DND-41 (cell line): Measurements from ENCODE around the gene ANKRD29.

Experiments used
- ATAC-seq: fragments of 200-7000 bp; cut with Tn5 transposase; 3 replicates; pipeline ENCODE4 v1.9.1; 2021; ENCODE audit warnings: low read depth; ENCODE audit not compliant: insufficient read depth
- DNase-seq: peaks from one replicate; pipeline ENCODE4 v3.0.0-alpha.2; 2020
- H2AFZ ChIP-seq: 2 replicates; pipeline ENCODE4 v1.6.0; 2012; ENCODE audit warnings: low read depth, low read length
- H3K27ac ChIP-seq: 2 replicates; pipeline ENCODE4 v1.5.1; 2012; ENCODE audit warnings: low read length, inconsistent platforms
- H3K27me3 ChIP-seq: fragments of 200-600 bp; sonication (generic); 2 replicates; pipeline ENCODE4 v1.6.0; 2012; ENCODE audit warnings: low read length, mild to moderate bottlenecking, inconsistent platforms; ENCODE audit not compliant: insufficient read depth, poor library complexity
- H3K36me3 ChIP-seq: 2 replicates; pipeline ENCODE4 v1.5.1; 2012; ENCODE audit warnings: low read length, inconsistent platforms; ENCODE audit not compliant: insufficient read depth
- H3K4me1 ChIP-seq: 2 replicates; pipeline ENCODE4 v1.5.1; 2012; ENCODE audit warnings: mild to moderate bottlenecking, low read length; ENCODE audit not compliant: insufficient read depth
- H3K4me2 ChIP-seq: 2 replicates; pipeline ENCODE4 v1.6.0; 2012; ENCODE audit warnings: mild to moderate bottlenecking, moderate library complexity, low read length, inconsistent platforms; ENCODE audit not compliant: insufficient read depth
- H3K4me3 ChIP-seq, 2 experiments: fragments of 200-600 bp in 1 of 2; shearing (Covaris generic) in 1 of 2; 2 replicates each; pipeline ENCODE4 v1.5.1; 2012 to 2016; ENCODE audit warnings: inconsistent platforms in 2 of 2, low read length in 2 of 2, mild to moderate bottlenecking in 2 of 2, low read depth in 1 of 2, moderate library complexity in 1 of 2
- H3K79me2 ChIP-seq: 2 replicates; pipeline ENCODE4 v1.6.0; 2012; ENCODE audit warnings: low read length, inconsistent platforms; ENCODE audit not compliant: insufficient read depth
- H3K9ac ChIP-seq: 2 replicates; pipeline ENCODE4 v1.6.0; 2012; ENCODE audit warnings: low read depth, mild to moderate bottlenecking, inconsistent platforms, low read length, moderate library complexity
- H3K9me3 ChIP-seq: 2 replicates; pipeline ENCODE4 v1.5.1; 2012; ENCODE audit warnings: low read length, moderate library complexity, mild to moderate bottlenecking, inconsistent platforms; ENCODE audit not compliant: insufficient read depth, severe bottlenecking
- H4K20me1 ChIP-seq: 2 replicates; pipeline ENCODE4 v1.6.0; 2012; ENCODE audit warnings: low read length; ENCODE audit not compliant: insufficient read depth
- CTCF ChIP-seq: IDR thresholded peaks from 2 replicates; pipeline ENCODE4 v1.5.1; 2012; ENCODE audit warnings: borderline replicate concordance, low read length, moderate library complexity, mild to moderate bottlenecking; ENCODE audit not compliant: poor library complexity, severe bottlenecking; ENCODE audit errors: extremely low read depth
- EZH2 ChIP-seq: IDR thresholded peaks from 3 replicates; pipeline ENCODE4 v1.6.1; 2012; ENCODE audit warnings: borderline replicate concordance, low read depth, mild to moderate bottlenecking, moderate library complexity, low read length, inconsistent platforms; ENCODE audit not compliant: severe bottlenecking

ANKRD29 gene

GRCh38 chr18:23632615-23633014 is 30.1 kb downstream of the ANKRD29 start:
- no peaks in the 10 kb centered on the region for H4K20me1 ChIP-seq
- no peak for ATAC-seq
- H3K27ac ChIP-seq, result no peak overlapping the region
- no peaks in the 10 kb centered on the region for H3K4me1 ChIP-seq
- H2AFZ ChIP-seq, result no peak overlapping the region
- H3K9me3 ChIP-seq, result no peaks in the 10 kb centered on the region
- no peaks in the 10 kb centered on the region for H3K79me2 ChIP-seq
- H3K4me2 ChIP-seq, result no peak overlapping the region
- TF ChIP-seq CTCF, result no peak
- TF ChIP-seq EZH2, result no peak
- no peak for DNase-seq
- no peaks in the 10 kb centered on the region for H3K36me3 ChIP-seq
- no peak overlapping the region for H3K4me3 ChIP-seq
- no peaks in the 10 kb centered on the region for H3K27me3 ChIP-seq
- no peak overlapping the region for H3K9ac ChIP-seq

GRCh38 chr18:23631746-23632145 is 31.0 kb downstream of the ANKRD29 start:
- H3K27me3 ChIP-seq, result no peaks in the 10 kb centered on the region
- no peak overlapping the region for H2AFZ ChIP-seq
- no peaks in the 10 kb centered on the region for H3K4me1 ChIP-seq
- H4K20me1 ChIP-seq, result no peaks in the 10 kb centered on the region
- H3K4me3 ChIP-seq, result no peak overlapping the region
- H3K4me2 ChIP-seq, result no peak overlapping the region
- no peak overlapping the region for H3K9ac ChIP-seq
- H3K36me3 ChIP-seq, result no peaks in the 10 kb centered on the region
- ATAC-seq (no peak), DNase-seq (no peak)
- H3K9me3 ChIP-seq, result no peaks in the 10 kb centered on the region
- TF ChIP-seq CTCF, result no peak
- TF ChIP-seq EZH2, result no peak
- no peaks in the 10 kb centered on the region for H3K79me2 ChIP-seq
- H3K27ac ChIP-seq, result no peak overlapping the region

- Histone ChIP-seq H3K4me2 (no peak overlapping the region), H3K27me3 (no peaks in the 10 kb centered on the region), H3K79me2 (no peaks in the 10 kb centered on the region), H3K4me3 (no peak overlapping the region), H2AFZ (no peak overlapping the region), H3K9ac (no peak overlapping the region), H3K36me3 (no peaks in the 10 kb centered on the region), H3K9me3 (no peaks in the 10 kb centered on the region), H3K27ac (no peak overlapping the region), H4K20me1 (no peaks in the 10 kb centered on the region), H3K4me1 (no peaks in the 10 kb centered on the region)
- DNase-seq (no peak), ATAC-seq (no peak)
- TF ChIP-seq CTCF (no peak), EZH2 (no peak)
Observed at GRCh38 chr18:23631312-23631711, 31.4 kb downstream of the ANKRD29 start.

GRCh38 chr18:23629444-23629946 is 33.2 kb downstream of the ANKRD29 start:
- H4K20me1 ChIP-seq, result no peaks in the 10 kb centered on the region
- TF ChIP-seq CTCF, result no peak
- TF ChIP-seq EZH2, result no peak
- no peak overlapping the region for H3K4me3 ChIP-seq
- H3K27ac ChIP-seq, result no peak overlapping the region
- no peaks in the 10 kb centered on the region for H3K9me3 ChIP-seq
- DNase-seq (no peak), ATAC-seq (no peak)
- no peak overlapping the region for H3K9ac ChIP-seq
- no peaks in the 10 kb centered on the region for H3K79me2 ChIP-seq
- H2AFZ ChIP-seq, result no peak overlapping the region
- H3K4me2 ChIP-seq, result no peak overlapping the region
- H3K36me3 ChIP-seq, result no peaks in the 10 kb centered on the region
- H3K4me1 ChIP-seq, result no peaks in the 10 kb centered on the region
- H3K27me3 ChIP-seq, result no peaks in the 10 kb centered on the region
